ENCODE results near the gene LHFPL6.

Gene LHFPL6

GRCh38 chr13:39461685-39462266 lies 141.2 kb downstream of the LHFPL6 start:
- DNase-seq = no peak

GRCh38 chr13:39457274-39457673 lies 145.7 kb downstream of the LHFPL6 start:
- DNase-seq = no peak

GRCh38 chr13:39455521-39456175 lies 147.3 kb downstream of the LHFPL6 start:
- DNase-seq = no peak

- no peak for DNase-seq
These were observed 150.2 kb downstream of the LHFPL6 start for GRCh38 chr13:39452834-39453233.

GRCh38 chr13:39452417-39452816 lies 150.6 kb downstream of the LHFPL6 start:
- no peak for DNase-seq

GRCh38 chr13:39451860-39452301 lies 151.1 kb downstream of the LHFPL6 start:
- no peak for DNase-seq

- DNase-seq = no peak
These were observed 151.7 kb downstream of the LHFPL6 start for GRCh38 chr13:39451301-39451700.

- no peak for DNase-seq
These were observed 152.8 kb downstream of the LHFPL6 start for GRCh38 chr13:39450176-39450575.

GRCh38 chr13:39448834-39449233 lies 154.2 kb downstream of the LHFPL6 start:
- no peak for DNase-seq

- DNase-seq = no peak
These were observed 156.1 kb downstream of the LHFPL6 start for GRCh38 chr13:39446865-39447264.

- no peak for DNase-seq
These were observed 158.1 kb downstream of the LHFPL6 start for GRCh38 chr13:39444866-39445265.

- DNase-seq = no peak
These were observed 169.3 kb downstream of the LHFPL6 start for GRCh38 chr13:39433651-39434050.

- DNase-seq = no peak
These were observed 170.8 kb downstream of the LHFPL6 start for GRCh38 chr13:39432196-39432595.

- no peak for DNase-seq
These were observed 180.0 kb downstream of the LHFPL6 start for GRCh38 chr13:39422845-39423565.

- DNase-seq = peak; percentile 29
These were observed 183.1 kb downstream of the LHFPL6 start for GRCh38 chr13:39419876-39420275.

GRCh38 chr13:39419068-39419467 lies 183.9 kb downstream of the LHFPL6 start:
- DNase-seq = no peak

GRCh38 chr13:39418424-39418823 lies 184.6 kb downstream of the LHFPL6 start:
- DNase-seq = no peak

- no peak for DNase-seq
These were observed 185.3 kb downstream of the LHFPL6 start for GRCh38 chr13:39417643-39418042.

- no peak for DNase-seq
These were observed 185.9 kb downstream of the LHFPL6 start for GRCh38 chr13:39417131-39417530.

GRCh38 chr13:39415008-39415802 lies 187.8 kb downstream of the LHFPL6 start:
- no peak for DNase-seq

GRCh38 chr13:39414339-39414738 lies 188.7 kb downstream of the LHFPL6 start:
- DNase-seq = no peak

GRCh38 chr13:39411511-39411910 lies 191.5 kb downstream of the LHFPL6 start:
- DNase-seq = no peak

- DNase-seq = no peak
These were observed 192.0 kb downstream of the LHFPL6 start for GRCh38 chr13:39410964-39411363.
